Measurements from ENCODE around the gene TBC1D14. TPM values are rescaled to one million over a fixed set of nuclear protein-coding genes. Genes with fewer than 3 reads are reported as not detected.

The TBC1D14 gene
- total RNA-seq, 1 experiment from 2014 or later = 54.0 TPM

DNA sequence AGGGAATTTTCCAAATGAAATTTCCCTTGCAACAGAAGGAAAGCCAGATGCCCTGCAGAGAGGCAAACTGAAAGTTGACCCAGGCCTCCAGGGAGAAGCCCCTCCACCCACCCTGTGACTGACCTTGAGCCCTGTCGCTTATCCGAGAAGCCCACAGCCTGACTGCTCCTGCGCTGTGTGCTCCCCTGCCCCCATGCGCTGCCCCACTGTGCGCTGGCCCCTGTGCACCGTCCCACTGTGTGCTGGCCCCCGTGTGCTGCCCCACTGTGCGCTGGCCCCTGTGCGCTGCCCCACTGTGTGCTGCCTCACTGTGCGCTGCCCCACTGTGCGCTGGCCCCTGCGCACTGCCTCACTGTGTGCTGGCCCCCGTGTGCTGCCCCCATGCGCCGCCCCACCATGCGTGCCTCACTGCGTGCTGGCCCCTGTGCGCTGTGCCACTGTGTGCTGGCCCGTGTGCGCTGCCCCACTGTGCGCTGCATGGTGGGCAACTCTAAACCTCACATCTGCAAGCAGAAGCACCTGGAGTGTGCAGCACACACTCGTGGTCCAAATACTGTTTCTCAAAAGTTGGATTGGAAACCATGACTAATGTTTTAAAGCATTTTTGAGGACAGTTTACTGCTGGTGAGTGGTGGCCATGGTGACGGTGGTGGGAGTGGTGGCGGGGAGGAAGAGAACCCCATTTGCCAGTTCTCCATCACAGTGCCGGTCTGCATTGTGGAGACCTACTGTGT lies 166.5 kb downstream of the TBC1D14 start:
- H3K27me3 ChIP-seq (replicated peaks; ENCODE audit: control insufficient read depth, insufficient read depth, low read length) = no peaks in the 10 kb centered on the region
- H3K4me3 ChIP-seq (ENCODE audit: low read depth, low read length) = no peak overlapping the region
- no peaks in the 10 kb centered on the region for H3K36me3 ChIP-seq (ENCODE audit: control insufficient read depth, insufficient read depth, low read length)
- no peak for DNase-seq
- ChIA-PET POLR2A (no interaction called here), CTCF (no interaction called here)
- peaks cover 1% of the 10 kb centered on the region for H3K4me1 Mint-ChIP-seq (ENCODE audit: low read depth, unreplicated experiment)
- no peaks in the 10 kb centered on the region for H3K9me3 ChIP-seq
- TF ChIP-seq, protein P1, sequence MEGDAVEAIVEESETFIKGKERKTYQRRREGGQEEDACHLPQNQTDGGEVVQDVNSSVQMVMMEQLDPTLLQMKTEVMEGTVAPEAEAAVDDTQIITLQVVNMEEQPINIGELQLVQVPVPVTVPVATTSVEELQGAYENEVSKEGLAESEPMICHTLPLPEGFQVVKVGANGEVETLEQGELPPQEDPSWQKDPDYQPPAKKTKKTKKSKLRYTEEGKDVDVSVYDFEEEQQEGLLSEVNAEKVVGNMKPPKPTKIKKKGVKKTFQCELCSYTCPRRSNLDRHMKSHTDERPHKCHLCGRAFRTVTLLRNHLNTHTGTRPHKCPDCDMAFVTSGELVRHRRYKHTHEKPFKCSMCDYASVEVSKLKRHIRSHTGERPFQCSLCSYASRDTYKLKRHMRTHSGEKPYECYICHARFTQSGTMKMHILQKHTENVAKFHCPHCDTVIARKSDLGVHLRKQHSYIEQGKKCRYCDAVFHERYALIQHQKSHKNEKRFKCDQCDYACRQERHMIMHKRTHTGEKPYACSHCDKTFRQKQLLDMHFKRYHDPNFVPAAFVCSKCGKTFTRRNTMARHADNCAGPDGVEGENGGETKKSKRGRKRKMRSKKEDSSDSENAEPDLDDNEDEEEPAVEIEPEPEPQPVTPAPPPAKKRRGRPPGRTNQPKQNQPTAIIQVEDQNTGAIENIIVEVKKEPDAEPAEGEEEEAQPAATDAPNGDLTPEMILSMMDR (IDR thresholded peaks at IDR 0.05; ENCODE audit: insufficient read depth in 1 of 2, low read depth in 1 of 2, low read length in 1 of 2, severe bottlenecking in 1 of 2, unreplicated experiment in 1 of 2) = no peak
- no TSS peak for BruUV-seq (replicated peaks)
- H3K27me3 Mint-ChIP-seq (ENCODE audit: insufficient read depth, unreplicated experiment) = no peaks in the 10 kb centered on the region
- peaks cover 9% of the 10 kb centered on the region for H3K9me3 Mint-ChIP-seq (ENCODE audit: unreplicated experiment)
- no peak overlapping the region for H3K4me3 Mint-ChIP-seq (ENCODE audit: unreplicated experiment)
- H3K27ac Mint-ChIP-seq (ENCODE audit: unreplicated experiment) = no peak overlapping the region
- H3K4me1 ChIP-seq = no peaks in the 10 kb centered on the region
- no peaks in the 10 kb centered on the region for H3K36me3 Mint-ChIP-seq (ENCODE audit: insufficient read depth, unreplicated experiment)
- intact Hi-C loops (cut with micrococcal nuclease; ENCODE audit: unreplicated experiment) = no loop called here

DNA sequence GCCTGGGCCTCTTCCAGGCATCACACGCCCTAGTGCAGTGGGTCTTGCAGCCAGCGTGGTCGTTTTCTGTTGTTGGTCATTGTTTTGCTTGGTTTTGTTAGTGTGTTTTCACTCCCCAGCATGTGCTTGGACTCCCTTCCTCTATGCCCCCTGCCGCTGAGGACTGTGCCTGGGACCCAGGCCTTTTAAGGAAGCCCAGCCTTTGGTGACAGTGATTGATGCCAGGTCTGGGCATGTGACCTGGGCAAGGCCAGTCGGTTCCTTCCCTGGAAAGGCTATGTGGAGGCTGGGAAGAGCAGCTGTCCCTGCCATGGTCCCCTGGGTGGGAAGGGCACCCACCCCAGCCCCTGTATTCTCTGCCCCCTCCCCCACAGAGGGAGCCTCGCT lies 167.1 kb downstream of the TBC1D14 start:
- Histone ChIP-seq H3K36me3 (ENCODE audit: control insufficient read depth, insufficient read depth, low read length) (no peaks in the 10 kb centered on the region), H3K9me3 (no peaks in the 10 kb centered on the region), H3K27me3 (replicated peaks; ENCODE audit: control insufficient read depth, insufficient read depth, low read length) (no peaks in the 10 kb centered on the region), H3K4me1 (no peaks in the 10 kb centered on the region), H3K4me3 (ENCODE audit: low read depth, low read length) (no peak overlapping the region)
- BruUV-seq (replicated peaks) = no TSS peak
- CTCF ChIA-PET = no interaction called here
- Mint-ChIP-seq H3K9me3 (ENCODE audit: unreplicated experiment) (peaks cover 9% of the 10 kb centered on the region), H3K27ac (ENCODE audit: unreplicated experiment) (no peak overlapping the region), H3K4me3 (ENCODE audit: unreplicated experiment) (no peak overlapping the region), H3K27me3 (ENCODE audit: insufficient read depth, unreplicated experiment) (no peaks in the 10 kb centered on the region), H3K4me1 (ENCODE audit: low read depth, unreplicated experiment) (no peaks in the 10 kb centered on the region), H3K36me3 (ENCODE audit: insufficient read depth, unreplicated experiment) (no peaks in the 10 kb centered on the region)
- intact Hi-C loops (cut with micrococcal nuclease; ENCODE audit: unreplicated experiment) = no loop called here
- POLR2A ChIA-PET = no interaction called here
- DNase-seq = no peak
- TF ChIP-seq, protein P1 (IDR thresholded peaks at IDR 0.05; ENCODE audit: insufficient read depth in 1 of 2, low read depth in 1 of 2, low read length in 1 of 2, severe bottlenecking in 1 of 2, unreplicated experiment in 1 of 2) = no peak

DNA sequence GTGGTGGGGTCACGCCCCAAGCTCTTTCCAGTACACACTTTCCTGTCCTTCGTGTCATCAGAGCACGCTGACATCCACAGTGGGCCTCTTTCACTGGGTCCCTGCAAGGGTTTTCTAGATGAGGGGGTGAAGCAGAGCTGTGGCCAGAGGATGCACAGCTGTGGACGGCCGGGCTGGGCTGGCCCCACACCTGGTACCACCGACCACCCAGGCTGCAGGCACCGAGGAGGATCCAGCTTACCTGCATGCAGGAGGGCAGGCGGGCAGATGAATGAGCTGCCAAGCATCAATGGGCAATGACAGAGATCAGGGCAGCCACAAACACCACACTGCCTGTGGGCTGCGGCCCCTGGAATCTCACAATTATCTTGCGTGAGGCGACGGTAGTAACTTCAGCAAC lies 167.7 kb downstream of the TBC1D14 start:
- Histone ChIP-seq H3K4me1 (no peaks in the 10 kb centered on the region), H3K9me3 (no peaks in the 10 kb centered on the region), H3K36me3 (ENCODE audit: control insufficient read depth, insufficient read depth, low read length) (no peaks in the 10 kb centered on the region), H3K27me3 (replicated peaks; ENCODE audit: control insufficient read depth, insufficient read depth, low read length) (no peaks in the 10 kb centered on the region), H3K4me3 (ENCODE audit: low read depth, low read length) (no peak overlapping the region)
- BruUV-seq (replicated peaks) = no TSS peak
- intact Hi-C loops (cut with micrococcal nuclease; ENCODE audit: unreplicated experiment) = no loop called here
- H3K27me3 Mint-ChIP-seq (ENCODE audit: insufficient read depth, unreplicated experiment) = no peaks in the 10 kb centered on the region
- ChIA-PET CTCF (no interaction called here), POLR2A (no interaction called here)
- H3K36me3 Mint-ChIP-seq (ENCODE audit: insufficient read depth, unreplicated experiment) = no peaks in the 10 kb centered on the region
- no peak for DNase-seq
- no peak overlapping the region for H3K27ac Mint-ChIP-seq (ENCODE audit: unreplicated experiment)
- H3K9me3 Mint-ChIP-seq (ENCODE audit: unreplicated experiment) = peaks cover 9% of the 10 kb centered on the region
- TF ChIP-seq, protein P1 (IDR thresholded peaks at IDR 0.05; ENCODE audit: insufficient read depth in 1 of 2, low read depth in 1 of 2, low read length in 1 of 2, severe bottlenecking in 1 of 2, unreplicated experiment in 1 of 2) = no peak
- no peaks in the 10 kb centered on the region for H3K4me1 Mint-ChIP-seq (ENCODE audit: low read depth, unreplicated experiment)
- no peak overlapping the region for H3K4me3 Mint-ChIP-seq (ENCODE audit: unreplicated experiment)
